Subcutaneous adipose tissue (tissue), 4 donors: ENCODE results near the gene ATP8A2. TPM values are rescaled to one million over a fixed set of nuclear protein-coding genes. Genes with fewer than 3 reads are reported as not detected.

Source experiments
- total RNA-seq, 4 donors: library from RNA; depleted of rRNA; stranded (reverse); fragments of >200 nt; gene quantifications; one replicate each; pipeline ENCODE4 v1.1.0, GENCODE V29; 2016
- TF ChIP-seq, protein P1 (sequence below): fragments of 450-650 bp; IDR thresholded peaks from one replicate; pipeline ENCODE4 v1.5.1; 2016; ENCODE audit warnings: low read depth, mild to moderate bottlenecking, control low read depth, antibody characterized with exemption, moderate library complexity

ATP8A2 gene
- total RNA-seq, 4 donors from 2014 or later, result under 0.01 to 0.17 TPM; not detected in 2

DNA sequence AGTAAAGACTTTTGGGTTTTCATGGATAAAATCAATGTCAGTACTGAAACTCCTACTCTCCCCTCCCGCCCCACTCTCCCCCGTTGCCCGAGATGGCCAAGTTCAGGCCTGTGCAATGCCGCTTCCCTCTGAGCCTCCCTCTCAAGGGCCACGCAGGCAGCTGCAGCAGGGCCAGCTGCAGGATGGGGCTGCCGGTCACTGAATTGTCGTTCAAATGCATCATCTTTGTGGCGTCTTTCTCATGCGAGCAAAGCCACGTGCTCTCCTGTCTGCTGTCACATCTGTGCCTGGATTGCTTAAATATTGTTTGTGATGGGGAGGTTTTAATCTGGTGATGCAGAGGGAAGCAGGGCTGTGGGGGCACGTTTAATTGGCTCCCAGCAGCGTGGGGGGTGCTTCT is 653.4 kb downstream of the ATP8A2 start:
- TF ChIP-seq, protein P1, sequence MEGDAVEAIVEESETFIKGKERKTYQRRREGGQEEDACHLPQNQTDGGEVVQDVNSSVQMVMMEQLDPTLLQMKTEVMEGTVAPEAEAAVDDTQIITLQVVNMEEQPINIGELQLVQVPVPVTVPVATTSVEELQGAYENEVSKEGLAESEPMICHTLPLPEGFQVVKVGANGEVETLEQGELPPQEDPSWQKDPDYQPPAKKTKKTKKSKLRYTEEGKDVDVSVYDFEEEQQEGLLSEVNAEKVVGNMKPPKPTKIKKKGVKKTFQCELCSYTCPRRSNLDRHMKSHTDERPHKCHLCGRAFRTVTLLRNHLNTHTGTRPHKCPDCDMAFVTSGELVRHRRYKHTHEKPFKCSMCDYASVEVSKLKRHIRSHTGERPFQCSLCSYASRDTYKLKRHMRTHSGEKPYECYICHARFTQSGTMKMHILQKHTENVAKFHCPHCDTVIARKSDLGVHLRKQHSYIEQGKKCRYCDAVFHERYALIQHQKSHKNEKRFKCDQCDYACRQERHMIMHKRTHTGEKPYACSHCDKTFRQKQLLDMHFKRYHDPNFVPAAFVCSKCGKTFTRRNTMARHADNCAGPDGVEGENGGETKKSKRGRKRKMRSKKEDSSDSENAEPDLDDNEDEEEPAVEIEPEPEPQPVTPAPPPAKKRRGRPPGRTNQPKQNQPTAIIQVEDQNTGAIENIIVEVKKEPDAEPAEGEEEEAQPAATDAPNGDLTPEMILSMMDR, result no peak

DNA sequence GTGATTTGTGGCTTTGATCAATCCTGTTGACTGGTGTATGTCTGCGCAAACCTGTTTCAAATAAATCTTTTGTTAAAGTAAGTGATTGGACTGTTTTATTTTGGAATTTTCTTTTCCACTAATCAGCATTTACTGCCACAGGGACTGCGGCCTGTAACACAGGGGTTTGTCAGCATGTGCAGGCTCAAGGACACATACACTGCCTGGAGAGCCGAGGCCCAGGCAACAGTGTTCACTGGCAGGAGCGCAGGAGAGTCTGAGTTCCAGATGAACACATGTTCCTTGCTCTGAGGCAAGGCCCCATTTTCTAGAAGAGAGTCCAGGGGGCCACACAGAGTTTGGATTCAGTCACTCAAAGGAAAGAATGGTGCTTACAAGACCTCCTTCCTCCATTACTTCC is 654.0 kb downstream of the ATP8A2 start:
- TF ChIP-seq, protein P1, result no peak

GRCh38 chr13:26026211-26026610 is 654.4 kb downstream of the ATP8A2 start:
- TF ChIP-seq, protein P1, result no peak

DNA sequence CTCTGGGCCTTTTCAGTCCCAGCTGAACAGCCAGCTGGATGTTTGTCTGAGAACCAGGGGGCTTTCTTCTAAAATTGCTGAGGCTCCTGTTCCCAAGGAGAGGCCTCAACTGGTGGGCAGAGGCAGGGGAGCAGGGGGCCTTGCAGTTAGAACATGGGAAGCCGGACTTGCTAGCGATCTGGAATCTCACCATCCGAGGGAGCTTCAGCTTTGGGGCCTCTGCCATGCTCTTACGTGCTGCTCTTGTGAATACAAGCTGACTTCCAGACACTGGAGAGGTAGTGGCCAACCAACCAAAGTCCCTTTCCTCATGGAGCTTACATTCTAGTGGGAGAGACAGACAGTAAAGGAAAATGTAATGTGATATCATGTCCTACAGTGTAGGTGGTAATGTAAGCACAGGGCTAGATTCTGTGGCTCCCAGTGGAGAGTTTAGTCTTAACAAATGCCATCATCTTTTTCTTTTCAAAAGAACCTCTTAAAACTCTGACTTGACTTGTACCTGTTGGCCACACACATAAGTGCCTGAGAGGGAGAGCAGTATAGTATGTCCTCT is 657.9 kb downstream of the ATP8A2 start:
- TF ChIP-seq, protein P1, result no peak

- TF ChIP-seq, protein P1, result no peak
Observed at GRCh38 chr13:26030331-26030730, 658.6 kb downstream of the ATP8A2 start.

DNA sequence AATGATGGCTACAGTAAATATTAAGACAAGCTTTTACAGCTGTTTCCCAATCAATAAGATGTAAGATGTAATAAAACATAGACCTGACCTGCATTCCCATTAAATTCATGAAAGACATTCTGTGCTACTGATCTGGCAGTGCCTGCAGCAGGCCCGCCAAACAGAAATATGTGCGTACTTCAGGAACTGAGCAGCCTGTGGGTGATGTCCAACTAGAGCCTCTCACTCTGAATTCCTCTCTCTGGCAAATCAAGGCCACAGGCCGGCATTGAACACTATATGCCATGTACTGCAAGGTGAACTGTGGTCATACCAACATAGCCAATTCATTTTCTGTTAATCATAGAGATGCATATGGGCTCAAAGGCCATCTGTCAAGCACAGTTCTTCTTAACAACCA is 662.2 kb downstream of the ATP8A2 start:
- TF ChIP-seq, protein P1, result no peak

- TF ChIP-seq, protein P1, result no peak
Observed at GRCh38 chr13:26036383-26036782, 664.6 kb downstream of the ATP8A2 start.
